HCT116 (cell line): ENCODE data around the gene OSBPL8.
"Not testable (repeated sequence)": the region's sequence is repeated elsewhere in the genome, so short reads cannot be mapped to it uniquely, and the experiment has no call there.

Experiments
- CTCF ChIP-seq, 3 experiments: fragments of 200-600 bp in 1 of 3; sonication (generic) in 1 of 3; IDR thresholded peaks in 2 of 3; conservative IDR thresholded peaks in 1 of 3; 2 replicates each; pipeline ENCODE4 v1.5.1; 2012 to 2017; ENCODE audit warnings: low read depth in 2 of 3, low read length in 2 of 3, antibody characterized with exemption in 1 of 3, borderline replicate concordance in 1 of 3, control low read depth in 1 of 3, mild to moderate bottlenecking in 1 of 3, mixed read lengths in 1 of 3, mixed run types in 1 of 3, moderate library complexity in 1 of 3; ENCODE audit not compliant: insufficient read depth in 1 of 3
- EGR1 ChIP-seq: IDR thresholded peaks from 2 replicates; pipeline ENCODE4 v1.6.1; 2012; ENCODE audit warnings: low read depth
- POLR2A ChIP-seq: IDR thresholded peaks from 2 replicates; pipeline ENCODE4 v1.7.0; 2011; ENCODE audit warnings: borderline replicate concordance; ENCODE audit not compliant: insufficient read depth, insufficient read length; ENCODE audit errors: extremely low read depth
- ZBTB33 ChIP-seq: IDR thresholded peaks from 2 replicates; pipeline ENCODE4 v1.6.1; 2011; ENCODE audit warnings: mild to moderate bottlenecking, low read length, moderate library complexity; ENCODE audit not compliant: insufficient replicate concordance; ENCODE audit errors: extremely low read depth

GRCh38 chr12:76376876-76377275 is 182.7 kb downstream of the OSBPL8 start:
- not testable (repeated sequence) for TF ChIP-seq POLR2A; EGR1; ZBTB33; CTCF (IDR thresholded peaks at IDR 0.05 in 2 of 3, conservative IDR thresholded peaks at IDR 0.05 in 1 of 3; ENCODE audit: borderline replicate concordance in 1 of 3, insufficient read depth in 1 of 3, low read depth in 2 of 3, low read length in 2 of 3)
